ENCODE measurements around the gene MEN1.

- no peak for TF ChIP-seq MAZ (CRISPR knock-in tag; conservative IDR thresholded peaks at IDR 0.05 in 1 of 2, IDR thresholded peaks at IDR 0.05 in 1 of 2)
- TF ChIP-seq REST (IDR thresholded peaks at IDR 0.05; ENCODE audit: borderline replicate concordance) = no peak
- no peak for TF ChIP-seq REST (CRISPR knock-in tag; IDR thresholded peaks at IDR 0.05; ENCODE audit: low read depth)
- TF ChIP-seq STAG1 (CRISPR knock-in tag; IDR thresholded peaks at IDR 0.05; ENCODE audit: borderline replicate concordance) = no peak
- TF ChIP-seq ZNF707 (CRISPR knock-in tag; conservative IDR thresholded peaks at IDR 0.05) = no peak
Observed at GRCh38 chr11:64790205-64791095, 19.9 kb downstream of the MEN1 start.
